DMS53 treated with DMSO at 0.1 percent for 48 hours (cell line): Measurements from ENCODE around the gene PIGR.

ENCODE experiments used
- DNase-seq: peaks from one replicate; lab custom pipeline; 2025; ENCODE audit not compliant: unreplicated experiment; lab: John Stamatoyannopoulos, UW

Gene PIGR

DNA sequence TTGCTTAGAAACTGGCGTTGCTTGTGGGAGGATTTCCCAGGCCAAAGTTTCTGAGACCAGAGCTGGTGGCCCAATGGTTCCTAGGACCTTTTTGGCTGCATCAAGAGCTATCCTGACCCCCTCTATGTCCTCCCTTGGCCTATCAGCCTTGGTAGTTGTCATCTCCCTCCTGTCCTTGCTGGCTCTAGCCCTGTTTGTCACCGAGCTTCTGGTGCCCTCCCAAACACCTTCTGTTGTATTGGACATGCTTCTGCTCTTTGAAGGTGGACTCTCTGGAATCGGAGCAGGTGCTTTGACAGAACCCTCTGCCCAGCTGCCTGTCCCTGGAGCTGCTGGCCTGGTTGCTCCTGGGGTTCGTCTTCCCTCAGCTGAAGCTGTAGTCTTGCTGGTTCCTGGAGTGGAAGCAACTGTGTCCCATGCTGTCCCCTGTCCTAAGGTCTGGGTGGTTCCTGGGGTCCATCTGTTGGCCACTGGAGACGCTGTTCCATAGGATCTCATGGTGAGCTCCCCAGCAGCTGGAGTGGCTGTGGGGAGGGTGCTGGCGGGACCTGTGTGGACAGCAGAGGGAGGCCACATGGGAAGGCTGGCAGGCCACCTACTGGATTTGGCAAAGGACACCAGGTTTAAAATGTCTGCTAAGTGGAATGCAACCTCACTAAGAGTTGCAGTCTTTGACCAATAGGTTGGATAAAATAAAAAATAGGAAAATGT is 14.6 kb upstream of the PIGR start:
- DNase-seq: no peak

DNA sequence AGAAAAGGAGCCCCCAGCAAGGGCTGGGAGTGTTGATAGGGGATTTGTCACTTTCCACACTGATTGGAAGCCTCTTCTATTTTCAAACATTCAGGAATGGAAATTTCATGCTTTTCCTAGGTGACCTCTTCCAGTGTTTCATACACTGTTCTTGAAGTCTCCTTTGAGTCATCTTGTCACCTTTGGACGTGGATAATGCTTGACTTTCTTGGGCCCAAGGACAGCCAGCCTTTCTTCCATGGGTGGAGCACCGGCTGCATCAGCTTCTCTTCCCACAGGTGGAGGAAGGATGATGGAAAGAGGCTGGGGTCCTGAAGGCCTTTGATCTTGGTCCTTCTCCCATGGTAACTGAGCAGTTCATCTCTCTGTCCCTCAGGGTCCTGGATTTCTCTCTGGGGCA is 11.9 kb upstream of the PIGR start:
- DNase-seq: no peak

GRCh38 chr1:206957639-206958038 is 11.4 kb upstream of the PIGR start:
- no peak for DNase-seq

DNA sequence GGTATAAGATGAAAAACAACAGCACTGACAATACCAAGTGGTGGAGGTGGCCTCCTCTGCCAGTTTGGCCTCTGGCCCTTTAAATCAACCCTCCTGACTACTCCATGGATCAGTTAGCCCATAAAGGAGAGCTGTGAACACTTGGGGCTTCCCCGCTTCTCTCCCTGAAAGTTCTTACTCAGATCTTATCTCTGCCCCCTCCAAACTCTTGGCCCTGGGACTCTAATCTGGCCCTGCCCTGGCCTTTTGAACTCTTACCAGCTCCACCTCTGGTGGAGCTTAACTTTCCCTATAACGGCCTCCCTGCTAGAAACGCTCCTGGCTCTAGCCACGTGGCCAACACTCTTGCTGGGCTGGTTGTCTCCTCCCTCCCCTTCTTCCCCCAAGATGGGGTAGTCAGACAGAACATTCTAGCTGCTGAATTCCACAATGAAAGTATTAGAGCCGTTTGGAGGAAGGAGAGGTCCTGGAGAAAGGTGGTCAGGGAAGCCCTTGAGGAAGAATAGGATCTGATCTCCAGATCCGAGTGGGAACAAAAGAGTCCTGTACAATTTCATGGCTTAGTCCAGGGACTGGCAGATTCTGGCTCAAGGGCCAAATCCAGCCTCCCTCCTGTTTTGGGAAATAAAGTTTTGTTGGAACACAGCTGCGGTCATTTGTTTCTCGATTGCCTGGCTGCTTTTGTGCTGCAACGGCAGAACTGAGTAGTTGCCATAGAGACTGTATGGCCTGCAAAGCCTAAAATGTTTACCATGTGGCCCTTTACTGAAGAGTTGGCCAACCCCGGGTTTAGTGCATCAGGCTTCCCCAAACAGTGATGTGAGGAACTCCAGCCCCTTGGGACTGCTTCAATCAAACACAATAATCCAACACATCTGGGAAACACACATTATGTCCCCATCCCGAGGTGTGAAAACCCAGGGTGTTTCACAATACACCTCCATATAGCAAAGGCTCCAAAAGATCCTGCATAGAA is 9.5 kb upstream of the PIGR start:
- no peak for DNase-seq

DNA sequence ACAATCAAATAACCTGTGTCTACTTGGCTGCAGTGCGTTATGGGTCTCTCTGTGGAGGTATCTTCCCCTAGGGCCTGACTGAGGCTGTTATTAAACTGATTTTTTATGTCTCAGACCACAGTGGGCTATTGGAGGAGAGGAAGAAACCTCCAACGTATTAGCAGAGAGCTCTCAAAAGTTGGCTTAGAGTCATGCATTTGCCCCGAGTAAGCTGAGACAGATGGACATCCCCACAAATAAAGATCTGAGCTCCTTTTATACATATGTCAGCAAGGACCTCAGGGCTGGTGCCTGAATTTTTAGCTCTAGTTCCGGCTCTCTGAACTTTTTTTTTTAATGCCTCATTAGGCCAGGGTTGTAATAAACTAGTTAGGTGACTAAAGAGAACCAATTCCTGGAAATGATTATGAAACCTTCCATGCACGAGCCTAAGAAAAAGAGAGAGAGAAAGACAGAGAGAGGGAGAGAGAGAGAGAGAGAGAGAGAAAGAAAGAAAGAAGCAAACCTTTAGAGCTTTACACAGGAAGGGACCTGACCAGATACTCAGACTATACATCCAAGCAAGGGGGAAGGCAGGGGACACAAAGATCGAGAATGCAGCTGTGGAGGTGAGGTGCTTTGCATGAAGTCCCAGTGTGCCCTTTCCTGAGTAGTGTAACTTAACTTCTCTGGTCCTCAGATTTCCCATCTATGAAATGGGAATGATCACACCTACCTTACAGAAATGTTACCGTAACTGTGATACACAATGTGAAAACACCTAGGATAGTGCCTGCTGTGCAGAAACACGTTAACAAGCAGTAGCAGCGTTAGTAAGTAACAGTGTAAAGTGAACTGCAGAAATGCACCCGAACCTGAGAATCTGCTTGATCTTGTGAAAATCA is 8.4 kb upstream of the PIGR start:
- no peak for DNase-seq

DNA sequence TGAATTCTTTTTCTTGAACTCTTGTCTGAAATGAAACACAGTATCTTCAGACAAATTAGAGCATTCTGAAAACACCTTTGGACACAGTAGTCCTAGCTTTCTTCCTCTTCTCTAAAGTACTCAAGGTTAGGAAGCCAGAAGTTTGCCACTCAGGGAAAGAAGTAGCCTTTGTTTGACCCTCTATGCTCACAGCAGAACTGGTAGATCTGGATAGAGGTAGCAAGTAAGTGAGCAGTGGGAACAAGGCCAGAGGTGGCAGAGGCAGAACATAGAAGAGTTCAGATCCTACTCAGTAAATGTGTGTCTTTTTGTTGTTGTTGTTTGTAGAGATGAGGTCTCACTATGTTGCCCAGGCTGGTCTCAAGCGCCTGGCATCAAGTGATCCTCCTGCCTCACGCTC is 7.4 kb upstream of the PIGR start:
- no peak for DNase-seq

- no peak for DNase-seq
These were observed 6.9 kb upstream of the PIGR start for GRCh38 chr1:206953126-206953525.

GRCh38 chr1:206952171-206952570 is 5.9 kb upstream of the PIGR start:
- peak; percentile 88 for DNase-seq

DNA sequence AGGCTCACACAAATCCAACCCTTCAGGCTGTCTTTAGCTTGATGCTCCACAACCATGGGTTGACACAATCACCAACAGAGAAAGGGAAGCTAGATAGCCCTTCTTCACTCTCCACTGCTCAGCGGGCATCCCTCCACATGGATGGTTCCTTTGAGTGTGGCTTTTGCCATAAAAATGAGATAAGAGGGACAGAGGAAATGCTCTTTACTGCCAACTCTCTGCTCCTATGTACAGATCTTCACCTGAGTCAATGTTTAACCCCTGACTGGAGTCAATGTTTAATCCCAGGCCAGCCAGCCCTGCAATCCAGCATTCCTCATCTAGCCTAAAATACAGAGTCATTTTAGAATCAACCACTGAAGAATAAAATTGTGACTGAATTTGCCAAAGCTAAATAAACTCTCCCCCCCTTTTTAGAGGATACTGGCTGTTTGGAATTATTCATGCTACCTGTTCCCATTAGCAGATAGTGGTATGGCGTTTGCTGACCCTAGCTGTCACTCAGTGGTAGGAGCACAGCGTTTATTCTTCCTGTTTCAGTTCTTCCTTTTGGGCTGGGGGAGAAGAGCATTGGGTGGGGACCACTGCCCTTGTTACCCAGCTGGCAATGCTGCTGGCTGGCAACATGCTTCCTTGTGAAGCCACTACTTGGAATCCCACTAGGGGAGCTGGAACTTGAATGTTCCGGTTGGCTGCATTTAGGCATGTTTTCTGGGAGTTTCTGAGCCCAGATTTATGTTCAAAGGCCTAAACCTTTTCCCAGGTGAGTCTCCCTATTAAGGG is 5.2 kb upstream of the PIGR start:
- peak; percentile 78 for DNase-seq

DNA sequence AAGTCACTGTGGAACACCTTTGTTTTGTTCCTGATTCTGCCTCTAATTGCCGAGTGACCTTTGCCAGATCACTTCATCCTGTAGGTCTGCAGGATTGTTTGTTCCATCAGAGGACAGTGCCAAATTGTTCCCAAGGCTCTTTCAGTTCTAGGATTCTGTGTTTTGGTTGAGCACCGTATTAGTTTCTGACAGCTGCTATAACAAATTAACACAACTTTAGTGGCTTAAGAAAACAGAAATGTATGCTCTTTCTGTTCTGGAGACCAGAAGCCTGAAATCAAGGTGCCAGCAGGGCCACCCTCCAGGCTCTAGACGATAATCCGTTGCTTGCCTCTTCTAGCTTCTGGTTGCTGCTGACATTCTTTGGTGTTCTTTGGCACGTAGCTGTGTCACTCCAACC is 3.4 kb upstream of the PIGR start:
- no peak for DNase-seq

- no peak for DNase-seq
These were observed 2.9 kb upstream of the PIGR start for GRCh38 chr1:206949208-206949607.

DNA sequence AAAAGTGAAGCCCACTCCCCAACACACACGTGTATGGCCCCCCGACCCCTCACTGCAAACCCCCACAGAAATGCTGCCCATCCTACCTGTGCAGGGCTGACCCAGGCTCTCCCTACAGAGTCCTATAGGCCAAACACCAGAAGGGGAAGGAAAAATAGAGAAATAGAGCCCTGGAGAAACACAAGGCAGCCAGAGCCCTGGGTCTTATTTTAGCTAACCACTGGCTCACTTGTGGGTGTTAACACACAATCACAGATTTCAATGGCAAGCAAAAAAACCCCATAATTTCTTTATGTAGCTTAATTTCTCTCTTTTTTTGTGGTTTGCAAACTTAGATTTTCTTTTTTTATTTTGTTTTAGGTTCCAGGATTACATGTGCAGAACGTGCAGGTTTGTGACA is 989 bp upstream of the PIGR start:
- DNase-seq: no peak

DNA sequence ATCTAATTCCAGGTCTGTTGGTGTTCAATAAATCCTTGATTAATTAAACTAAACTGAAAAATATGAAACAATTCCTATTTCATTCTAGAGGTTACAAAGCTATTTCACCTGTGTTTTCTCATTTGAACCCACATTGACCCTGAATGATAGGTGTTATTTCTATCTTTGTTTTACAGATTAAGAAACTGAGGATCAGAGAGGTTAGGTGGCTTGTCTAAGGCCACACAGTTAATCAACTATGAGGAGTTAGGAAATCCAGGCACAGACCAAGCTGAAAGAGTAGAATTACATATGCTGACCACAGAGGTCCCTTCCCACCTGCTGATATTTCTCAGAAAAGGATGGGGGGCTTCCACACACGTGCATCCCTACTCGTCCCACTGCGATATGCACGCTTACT is 487 bp downstream of the PIGR start:
- no peak for DNase-seq

DNA sequence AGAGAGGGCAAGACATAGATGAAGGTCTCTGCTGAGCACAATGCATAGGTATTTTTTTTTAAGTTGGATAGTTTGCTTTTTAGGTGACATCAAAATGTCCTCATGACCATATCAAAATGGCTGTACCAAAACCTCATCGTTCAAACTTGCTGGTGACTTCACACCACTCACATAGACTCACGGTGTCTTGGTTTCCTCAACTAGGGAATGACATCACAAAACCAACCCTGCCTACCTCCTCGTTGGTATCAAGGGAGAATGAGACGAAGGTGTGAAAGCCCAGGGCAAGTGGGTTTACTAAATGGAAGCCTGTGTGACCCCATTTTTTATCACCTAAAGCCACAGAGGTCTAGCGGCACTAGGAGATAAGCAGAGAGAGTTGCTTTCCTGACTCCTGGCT is 1.6 kb downstream of the PIGR start:
- DNase-seq: no peak

DNA sequence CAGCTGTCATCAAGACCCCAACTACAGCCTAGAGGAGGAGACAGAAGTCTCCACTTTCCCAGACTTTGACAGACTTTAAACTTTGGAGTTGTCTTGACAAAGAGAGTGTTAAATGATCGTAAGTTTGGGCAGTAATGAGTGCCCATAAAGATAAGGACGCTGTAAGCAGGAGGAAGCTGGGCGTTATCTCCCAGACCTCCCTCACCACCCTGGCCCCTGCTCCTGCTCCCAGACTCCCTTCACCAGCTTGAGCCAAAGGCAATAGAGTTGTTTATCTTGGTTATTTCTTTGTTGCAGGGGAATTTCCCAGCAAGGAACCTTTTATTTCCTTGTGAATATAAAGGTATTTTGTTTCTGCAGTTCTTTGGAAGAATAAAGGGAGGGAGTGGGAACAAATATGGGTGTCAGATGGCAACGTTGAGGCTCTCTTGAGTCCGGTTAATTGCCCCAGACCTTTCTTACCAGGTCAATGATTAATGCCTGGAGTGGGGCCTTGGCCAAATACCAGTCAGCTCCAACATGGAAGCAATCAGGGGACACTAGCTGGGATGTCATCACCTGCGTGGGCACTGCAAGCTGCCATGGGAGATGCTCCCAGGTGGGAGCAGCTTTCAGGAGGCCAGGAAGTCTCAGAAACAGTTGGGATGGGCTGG is 4.4 kb downstream of the PIGR start:
- DNase-seq: peak; percentile 26

DNA sequence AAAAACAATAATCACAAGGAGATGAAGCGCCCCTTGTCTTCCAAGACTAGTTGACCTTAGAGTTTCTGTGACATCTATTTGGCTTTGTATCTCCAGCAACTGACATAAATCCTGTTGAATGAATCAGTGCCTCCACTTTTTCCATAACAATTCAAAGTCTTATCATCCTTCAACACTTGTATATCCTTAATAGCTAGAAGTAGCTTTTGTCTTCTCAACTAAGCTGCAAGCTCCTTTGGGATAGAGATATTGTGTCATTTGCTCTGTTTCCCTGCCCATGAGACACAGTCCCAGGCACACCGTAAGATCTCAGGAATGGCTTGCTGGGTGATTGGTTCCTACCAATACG is 5.7 kb downstream of the PIGR start:
- no peak for DNase-seq

- DNase-seq: no peak
These were observed 6.3 kb downstream of the PIGR start for GRCh38 chr1:206939841-206940587.

- DNase-seq: no peak
These were observed 7.1 kb downstream of the PIGR start for GRCh38 chr1:206939131-206939530.

DNA sequence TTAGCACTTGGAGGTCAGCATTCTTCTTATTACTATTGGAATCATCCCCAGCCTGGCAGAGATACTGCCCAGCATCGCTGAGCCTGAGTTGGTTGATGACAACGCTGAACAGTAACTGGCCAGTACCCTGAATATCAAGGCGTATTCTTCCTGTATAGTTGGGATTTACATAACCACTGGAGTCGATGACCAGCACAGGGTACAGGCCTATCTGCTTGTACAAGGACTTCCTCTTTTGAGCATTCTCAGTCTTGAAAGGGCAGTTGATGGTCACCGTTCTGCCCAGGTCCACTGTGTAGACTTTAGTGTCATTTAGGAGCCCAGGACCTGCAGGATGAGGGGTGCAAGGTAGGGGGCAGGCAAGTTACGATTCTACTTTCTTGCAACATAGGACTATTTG is 8.8 kb downstream of the PIGR start:
- DNase-seq: no peak
